Lower lobe of right lung (tissue), 2 donors: ENCODE results near the gene PFN1. TPM values are rescaled to one million over a fixed set of nuclear protein-coding genes. Genes with fewer than 3 reads are reported as not detected.

Source experiments
- ATAC-seq, 2 donors: fragments of 200-7000 bp; cut with Tn5 transposase; one replicate each; pipeline ENCODE4 v1.9.1; 2020 to 2022; ENCODE audit warnings: mild to moderate bottlenecking in 2 of 2, moderate library complexity in 2 of 2
- DNase-seq: peaks from one replicate; pipeline ENCODE4 v3.0.0-alpha.2; 2020
- H3K27ac ChIP-seq: fragments of 200-600 bp; one replicate; pipeline ENCODE4 v1.8.0; 2022
- H3K27me3 ChIP-seq: fragments of 200-600 bp; one replicate; pipeline ENCODE4 v1.8.0; 2022; ENCODE audit warnings: low read depth
- H3K36me3 ChIP-seq: fragments of 200-600 bp; one replicate; pipeline ENCODE4 v1.8.0; 2022; ENCODE audit warnings: mild to moderate bottlenecking
- H3K4me1 ChIP-seq: fragments of 200-600 bp; one replicate; pipeline ENCODE4 v1.8.0; 2022
- H3K4me3 ChIP-seq: fragments of 200-600 bp; one replicate; pipeline ENCODE4 v1.8.0; 2022; ENCODE audit warnings: mild to moderate bottlenecking
- H3K9me3 ChIP-seq: fragments of 200-600 bp; one replicate; pipeline ENCODE4 v1.8.0; 2022
- intact Hi-C: fragments of 100-400 bp; cut with DNase I; formaldehyde crosslinking; loops from one replicate; pipeline ENCODE4 v1.11.0; 2022
- microRNA-seq: library from miRNA; unstranded; fragments of <30 nt; microRNA quantifications from one replicate; pipeline ENCODE4 v1.2.0, GENCODE V29; 2020; ENCODE audit warnings: borderline number of aligned reads
- total RNA-seq: library from RNA; stranded (reverse); fragmentation: NEBNext Ultra II Directional; extraction: Animal tissue kit (Norgen Biotek cat#: 25700); gene quantifications from one replicate; pipeline ENCODE4 v1.2.1, GENCODE V29; 2021
- TF ChIP-seq, protein P1 (sequence below): fragments of 200-600 bp; IDR thresholded peaks from one replicate; pipeline ENCODE4 v1.8.0; 2022; ENCODE audit warnings: antibody characterized with exemption, mild to moderate bottlenecking
- donor health status: DM: no; HTN: yes; CAD: no; lungs with severe emphysema.

Gene PFN1
- total RNA-seq, 1 donor from 2014 or later = 528 TPM

DNA sequence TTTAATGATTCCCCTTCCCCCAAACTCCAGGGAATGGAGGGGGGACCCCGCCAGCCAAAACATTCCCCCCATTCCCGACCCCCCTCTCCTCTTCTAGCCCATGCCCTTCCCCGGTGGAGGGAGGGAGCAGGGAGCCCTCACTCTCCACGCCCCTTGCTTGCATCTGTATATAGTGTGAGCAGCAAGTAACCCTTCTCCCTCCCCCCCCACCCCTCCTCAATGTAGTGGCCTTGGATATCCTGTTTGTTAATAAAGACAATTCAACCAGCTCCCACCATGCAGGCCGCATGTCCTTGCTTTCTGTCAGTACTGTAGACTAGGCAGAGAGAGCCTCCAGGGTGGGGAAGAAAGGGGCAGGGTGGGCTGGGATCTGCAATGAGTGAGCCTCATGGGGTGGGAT lies 50.5 kb downstream of the PFN1 start:
- Histone ChIP-seq H3K4me3 (no peak overlapping the region), H3K9me3 (no peaks in the 10 kb centered on the region), H3K27me3 (peaks cover 10% of the 10 kb centered on the region), H3K27ac (no peak overlapping the region), H3K36me3 (peaks cover 48% of the 10 kb centered on the region), H3K4me1 (peaks cover 37% of the 10 kb centered on the region)
- TF ChIP-seq, protein P1, sequence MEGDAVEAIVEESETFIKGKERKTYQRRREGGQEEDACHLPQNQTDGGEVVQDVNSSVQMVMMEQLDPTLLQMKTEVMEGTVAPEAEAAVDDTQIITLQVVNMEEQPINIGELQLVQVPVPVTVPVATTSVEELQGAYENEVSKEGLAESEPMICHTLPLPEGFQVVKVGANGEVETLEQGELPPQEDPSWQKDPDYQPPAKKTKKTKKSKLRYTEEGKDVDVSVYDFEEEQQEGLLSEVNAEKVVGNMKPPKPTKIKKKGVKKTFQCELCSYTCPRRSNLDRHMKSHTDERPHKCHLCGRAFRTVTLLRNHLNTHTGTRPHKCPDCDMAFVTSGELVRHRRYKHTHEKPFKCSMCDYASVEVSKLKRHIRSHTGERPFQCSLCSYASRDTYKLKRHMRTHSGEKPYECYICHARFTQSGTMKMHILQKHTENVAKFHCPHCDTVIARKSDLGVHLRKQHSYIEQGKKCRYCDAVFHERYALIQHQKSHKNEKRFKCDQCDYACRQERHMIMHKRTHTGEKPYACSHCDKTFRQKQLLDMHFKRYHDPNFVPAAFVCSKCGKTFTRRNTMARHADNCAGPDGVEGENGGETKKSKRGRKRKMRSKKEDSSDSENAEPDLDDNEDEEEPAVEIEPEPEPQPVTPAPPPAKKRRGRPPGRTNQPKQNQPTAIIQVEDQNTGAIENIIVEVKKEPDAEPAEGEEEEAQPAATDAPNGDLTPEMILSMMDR = no peak
- ATAC-seq (no peak), DNase-seq (no peak)
- intact Hi-C loops = no loop called here

DNA sequence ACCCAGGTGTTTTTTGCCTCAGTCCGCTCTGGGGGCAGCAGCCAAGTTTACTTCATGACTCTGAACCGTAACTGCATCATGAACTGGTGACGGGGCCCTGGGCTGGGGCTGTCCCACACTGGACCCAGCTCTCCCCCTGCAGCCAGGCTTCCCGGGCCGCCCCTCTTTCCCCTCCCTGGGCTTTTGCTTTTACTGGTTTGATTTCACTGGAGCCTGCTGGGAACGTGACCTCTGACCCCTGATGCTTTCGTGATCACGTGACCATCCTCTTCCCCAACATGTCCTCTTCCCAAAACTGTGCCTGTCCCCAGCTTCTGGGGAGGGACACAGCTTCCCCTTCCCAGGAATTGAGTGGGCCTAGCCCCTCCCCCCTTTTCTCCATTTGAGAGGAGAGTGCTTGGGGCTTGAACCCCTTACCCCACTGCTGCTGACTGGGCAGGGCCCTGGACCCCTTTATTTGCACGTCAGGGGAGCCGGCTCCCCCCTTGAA lies 51.1 kb downstream of the PFN1 start:
- no peak for ATAC-seq
- H3K36me3 ChIP-seq = peaks cover 53% of the 10 kb centered on the region
- H3K4me3 ChIP-seq = no peak overlapping the region
- H3K27me3 ChIP-seq = peaks cover 10% of the 10 kb centered on the region
- H3K4me1 ChIP-seq = peaks cover 32% of the 10 kb centered on the region
- H3K27ac ChIP-seq = no peak overlapping the region
- intact Hi-C loops = no loop called here
- no peaks in the 10 kb centered on the region for H3K9me3 ChIP-seq
- DNase-seq = no peak
- TF ChIP-seq, protein P1 = no peak

DNA sequence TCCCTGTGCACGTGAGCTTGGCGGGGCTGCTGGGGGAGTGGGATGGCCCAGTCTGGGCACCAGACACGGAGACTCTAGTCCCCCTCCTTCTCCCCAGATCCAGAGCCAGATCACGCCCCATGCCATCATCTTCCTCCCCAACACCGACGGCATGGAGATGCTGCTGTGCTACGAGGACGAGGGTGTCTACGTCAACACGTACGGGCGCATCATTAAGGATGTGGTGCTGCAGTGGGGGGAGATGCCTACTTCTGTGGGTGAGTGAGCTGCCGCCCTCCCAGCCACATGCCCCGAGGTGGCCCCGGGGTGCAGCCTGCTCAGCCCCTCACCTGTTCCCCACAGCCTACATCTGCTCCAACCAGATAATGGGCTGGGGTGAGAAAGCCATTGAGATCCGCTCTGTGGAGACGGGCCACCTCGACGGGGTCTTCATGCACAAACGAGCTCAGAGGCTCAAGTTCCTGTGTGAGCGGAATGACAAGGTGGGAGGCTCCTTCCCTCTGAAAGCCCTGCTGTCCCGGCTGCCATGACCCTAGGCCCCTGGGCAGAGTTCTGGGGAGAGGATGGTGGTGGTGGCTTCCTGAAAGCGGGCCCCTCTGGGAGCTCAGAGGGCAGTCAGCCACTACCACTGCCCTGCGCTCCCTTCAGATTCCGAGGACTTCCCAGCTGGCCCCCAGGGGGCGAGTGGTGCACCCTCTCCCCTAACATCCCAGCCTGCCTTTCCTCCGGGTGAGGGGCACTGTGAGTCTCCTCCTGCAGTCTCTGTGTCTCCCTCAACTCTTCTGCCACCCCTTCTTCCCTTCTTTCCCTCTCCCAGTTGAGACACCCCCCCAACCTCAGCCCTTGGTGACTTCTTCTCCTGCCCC lies 51.8 kb downstream of the PFN1 start:
- Histone ChIP-seq H3K9me3 (no peaks in the 10 kb centered on the region), H3K4me1 (peaks cover 29% of the 10 kb centered on the region), H3K27me3 (peaks cover 10% of the 10 kb centered on the region), H3K4me3 (no peak overlapping the region), H3K36me3 (peaks cover 60% of the 10 kb centered on the region), H3K27ac (no peak overlapping the region)
- TF ChIP-seq, protein P1 = no peak
- no peak for DNase-seq
- intact Hi-C loops = no loop called here
- no peak for ATAC-seq

DNA sequence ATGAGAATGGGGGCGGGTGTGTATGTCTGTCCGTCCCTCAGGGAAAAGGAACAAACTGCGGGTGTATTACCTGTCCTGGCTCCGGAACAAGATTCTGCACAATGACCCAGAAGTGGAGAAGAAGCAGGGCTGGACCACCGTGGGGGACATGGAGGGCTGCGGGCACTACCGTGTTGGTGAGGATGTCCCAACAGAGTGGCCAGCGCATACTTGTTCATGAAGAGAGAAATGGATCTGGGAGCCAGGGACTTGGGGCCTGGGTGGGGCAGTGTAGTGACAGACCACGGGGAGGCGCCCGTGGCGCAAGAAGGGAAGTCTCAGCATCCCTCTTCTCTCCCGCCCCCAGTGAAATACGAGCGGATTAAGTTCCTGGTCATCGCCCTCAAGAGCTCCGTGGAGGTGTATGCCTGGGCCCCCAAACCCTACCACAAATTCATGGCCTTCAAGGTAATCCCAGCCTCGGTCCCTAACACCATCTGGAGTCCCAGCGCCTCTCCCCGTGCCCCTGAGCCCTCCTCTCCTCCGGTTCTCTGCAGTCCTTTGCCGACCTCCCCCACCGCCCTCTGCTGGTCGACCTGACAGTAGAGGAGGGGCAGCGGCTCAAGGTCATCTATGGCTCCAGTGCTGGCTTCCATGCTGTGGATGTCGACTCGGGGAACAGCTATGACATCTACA lies 52.5 kb downstream of the PFN1 start:
- no peak for ATAC-seq
- TF ChIP-seq, protein P1 = no peak
- H3K4me1 ChIP-seq = peaks cover 23% of the 10 kb centered on the region
- peaks cover 68% of the 10 kb centered on the region for H3K36me3 ChIP-seq
- no peak for DNase-seq
- H3K4me3 ChIP-seq = no peak overlapping the region
- no peak overlapping the region for H3K27ac ChIP-seq
- intact Hi-C loops = no loop called here
- H3K9me3 ChIP-seq = no peaks in the 10 kb centered on the region
- H3K27me3 ChIP-seq = peaks cover 10% of the 10 kb centered on the region

Small RNAs within 50 kb of the gene (microRNA-seq; reads per million reads assigned to microRNA genes)
- not detected for gene MIR6864
- gene MIR6865 = not detected

Other genes with a start within 250 kb of the PFN1 start
- gene PELP1, start 244.4 kb downstream of the PFN1 start, total RNA-seq = 37.4 TPM
- gene ARRB2, start 237.9 kb downstream of the PFN1 start, total RNA-seq = 201 TPM
- 22.9 TPM for gene MED11, start 217.1 kb downstream of the PFN1 start, total RNA-seq
- 13.3 TPM for gene ZMYND15, start 208.7 kb downstream of the PFN1 start, total RNA-seq
- gene CXCL16, start 208.6 kb downstream of the PFN1 start, total RNA-seq = 249 TPM
- not detected for gene TM4SF5, start 176.6 kb downstream of the PFN1 start, total RNA-seq
- 9.9 TPM for gene VMO1, start 162.2 kb downstream of the PFN1 start, total RNA-seq
- gene GLTPD2, start 159.6 kb downstream of the PFN1 start, total RNA-seq = not detected
- gene PSMB6, start 152.4 kb downstream of the PFN1 start, total RNA-seq = 95.5 TPM
- 38.4 TPM for gene PLD2, start 141.4 kb downstream of the PFN1 start, total RNA-seq
- gene MINK1, start 115.2 kb downstream of the PFN1 start, total RNA-seq = 155 TPM
- 2.2 TPM for gene C17orf107, start 49.0 kb downstream of the PFN1 start, total RNA-seq
- 0.71 TPM for gene CHRNE, start 45.4 kb downstream of the PFN1 start, total RNA-seq
- 0.92 TPM for gene GP1BA, start 16.3 kb downstream of the PFN1 start, total RNA-seq
- 59.9 TPM for gene SLC25A11, start 8.5 kb downstream of the PFN1 start, total RNA-seq
- 97.5 TPM for gene RNF167, start 8.3 kb downstream of the PFN1 start, total RNA-seq
- gene ENO3, start 2.6 kb upstream of the PFN1 start, total RNA-seq = 8.2 TPM
- 56.3 TPM for gene SPAG7, start 19.3 kb upstream of the PFN1 start, total RNA-seq
- 49.9 TPM for gene CAMTA2, start 39.1 kb upstream of the PFN1 start, total RNA-seq
- gene INCA1, start 49.0 kb upstream of the PFN1 start, total RNA-seq = 1.9 TPM
- gene KIF1C, start 49.4 kb upstream of the PFN1 start, total RNA-seq = 182 TPM
- 0.86 TPM for gene SLC52A1, start 86.9 kb upstream of the PFN1 start, total RNA-seq
- 7.1 TPM for gene ZFP3, start 129.9 kb upstream of the PFN1 start, total RNA-seq
- gene ZNF232, start 163.3 kb upstream of the PFN1 start, total RNA-seq = 11.4 TPM
- 0.30 TPM for gene USP6, start 167.5 kb upstream of the PFN1 start, total RNA-seq
- gene ZNF594, start 243.3 kb upstream of the PFN1 start, total RNA-seq = 8.7 TPM